ENCODE results near the gene CDH4. TPM values are rescaled to one million over a fixed set of nuclear protein-coding genes. Genes with fewer than 3 reads are reported as not detected.

CDH4 gene
- total RNA-seq = under 1 TPM; 0.06 to 0.10 TPM
- not detected for polyA plus RNA-seq
- long read RNA-seq, donor 1 = 0 reads
- long read RNA-seq, donor 2 = 0 reads

- DNase-seq (no peak), ATAC-seq (ENCODE audit: low FRiP score) (no peak)
- H3K27me3 ChIP-seq (ENCODE audit: control insufficient read depth in 1 of 2, insufficient read depth in 2 of 2, low read length in 1 of 2) = peaks cover 0 to 2% of the 10 kb centered on the region in 2 donors
Measured at GRCh38 chr20:61251529-61252393, at the start of gene CDH4. Gene CDH4 (plus strand): TSS chr20:61252261.

GRCh38 chr20:61203320-61203719 is 48.7 kb upstream of the CDH4 start:
- no peaks in the 10 kb centered on the region for H3K4me1 ChIP-seq (ENCODE audit: control insufficient read depth in 1 of 2, insufficient read depth in 2 of 2, low read length in 2 of 2)
- H3K36me3 ChIP-seq (ENCODE audit: control insufficient read depth in 1 of 2, insufficient read depth in 2 of 2, low read length in 1 of 2) = no peaks in the 10 kb centered on the region
- H3K4me3 ChIP-seq (ENCODE audit: low read length in 2 of 2) = no peak overlapping the region
- DNase-seq (no peak), ATAC-seq (ENCODE audit: low FRiP score) (no peak)
- WGBS, 2 donors = 54 to 58% methylated on average over 5 of the region's 5 CpGs
- H3K27me3 ChIP-seq (ENCODE audit: control insufficient read depth in 1 of 2, insufficient read depth in 2 of 2, low read length in 1 of 2) = no peaks in the 10 kb centered on the region
- intact Hi-C loops (cut with DNase I) = no loop called here
- H3K27ac ChIP-seq (ENCODE audit: low read depth in 1 of 2, low read length in 2 of 2) = no peak overlapping the region
- H3K9me3 ChIP-seq (ENCODE audit: control insufficient read depth, low read length) = peaks cover 1% of the 10 kb centered on the region

More at GRCh38 chr20:61251529-61252393, at the start of gene CDH4:
- H3K4me1 ChIP-seq (ENCODE audit: control insufficient read depth in 1 of 2, insufficient read depth in 2 of 2, low read length in 2 of 2) = no peaks in the 10 kb centered on the region
- H3K9me3 ChIP-seq (ENCODE audit: control insufficient read depth, low read length) = peaks cover 2% of the 10 kb centered on the region
- WGBS, 2 donors = 3 to 5% methylated on average over 44 to 78 of the region's 78 CpGs
- H3K36me3 ChIP-seq (ENCODE audit: control insufficient read depth in 1 of 2, insufficient read depth in 2 of 2, low read length in 1 of 2) = no peaks in the 10 kb centered on the region
- H3K27ac ChIP-seq (ENCODE audit: low read depth in 1 of 2, low read length in 2 of 2) = no peak within 1 kb of the TSS
- peak within 1 kb of the TSS in 1 of 2 donors; percentile 22 for H3K4me3 ChIP-seq (ENCODE audit: low read length in 2 of 2)
- intact Hi-C loops (cut with DNase I) = no loop called here

- H3K36me3 ChIP-seq (ENCODE audit: control insufficient read depth in 1 of 2, insufficient read depth in 2 of 2, low read length in 1 of 2) = no peaks in the 10 kb centered on the region
- H3K27ac ChIP-seq (ENCODE audit: low read depth in 1 of 2, low read length in 2 of 2) = no peak overlapping the region
- DNase-seq (no peak), ATAC-seq (ENCODE audit: low FRiP score) (no peak)
- peaks cover 1% of the 10 kb centered on the region for H3K9me3 ChIP-seq (ENCODE audit: control insufficient read depth, low read length)
- no peak overlapping the region for H3K4me3 ChIP-seq (ENCODE audit: low read length in 2 of 2)
- H3K4me1 ChIP-seq (ENCODE audit: control insufficient read depth in 1 of 2, insufficient read depth in 2 of 2, low read length in 2 of 2) = no peaks in the 10 kb centered on the region
- H3K27me3 ChIP-seq (ENCODE audit: control insufficient read depth in 1 of 2, insufficient read depth in 2 of 2, low read length in 1 of 2) = no peaks in the 10 kb centered on the region
- 80 to 85% methylated on average over 8 of the region's 8 CpGs for WGBS, 2 donors
- intact Hi-C loops (cut with DNase I) = no loop called here
Measured at GRCh38 chr20:61204206-61204605, 47.9 kb upstream of the CDH4 start.

GRCh38 chr20:61205769-61206168 is 46.3 kb upstream of the CDH4 start:
- Histone ChIP-seq H3K9me3 (ENCODE audit: control insufficient read depth, low read length) (peaks cover 1% of the 10 kb centered on the region), H3K27me3 (ENCODE audit: control insufficient read depth in 1 of 2, insufficient read depth in 2 of 2, low read length in 1 of 2) (no peaks in the 10 kb centered on the region), H3K4me1 (ENCODE audit: control insufficient read depth in 1 of 2, insufficient read depth in 2 of 2, low read length in 2 of 2) (no peaks in the 10 kb centered on the region), H3K27ac (ENCODE audit: low read depth in 1 of 2, low read length in 2 of 2) (no peak overlapping the region), H3K36me3 (ENCODE audit: control insufficient read depth in 1 of 2, insufficient read depth in 2 of 2, low read length in 1 of 2) (no peaks in the 10 kb centered on the region), H3K4me3 (ENCODE audit: low read length in 2 of 2) (no peak overlapping the region)
- no peak for DNase-seq
- WGBS, 2 donors = 69 to 70% methylated on average over 6 of the region's 6 CpGs
- ATAC-seq (ENCODE audit: low FRiP score) = no peak
- intact Hi-C loops (cut with DNase I) = no loop called here

GRCh38 chr20:61210862-61211261 is 41.2 kb upstream of the CDH4 start:
- H3K4me1 ChIP-seq (ENCODE audit: control insufficient read depth in 1 of 2, insufficient read depth in 2 of 2, low read length in 2 of 2) = peaks cover 0 to 1% of the 10 kb centered on the region in 2 donors
- no peak overlapping the region for H3K4me3 ChIP-seq (ENCODE audit: low read length in 2 of 2)
- DNase-seq (no peak), ATAC-seq (ENCODE audit: low FRiP score) (no peak)
- H3K9me3 ChIP-seq (ENCODE audit: control insufficient read depth, low read length) = no peaks in the 10 kb centered on the region
- H3K27ac ChIP-seq (ENCODE audit: low read depth in 1 of 2, low read length in 2 of 2) = no peak overlapping the region
- 51 to 65% methylated on average over 6 of the region's 6 CpGs for WGBS, 2 donors
- intact Hi-C loops (cut with DNase I) = no loop called here
- peaks cover 0 to 2% of the 10 kb centered on the region in 2 donors for H3K27me3 ChIP-seq (ENCODE audit: control insufficient read depth in 1 of 2, insufficient read depth in 2 of 2, low read length in 1 of 2)
- no peaks in the 10 kb centered on the region for H3K36me3 ChIP-seq (ENCODE audit: control insufficient read depth in 1 of 2, insufficient read depth in 2 of 2, low read length in 1 of 2)

GRCh38 chr20:61217848-61218247 is 34.2 kb upstream of the CDH4 start:
- Histone ChIP-seq H3K36me3 (ENCODE audit: control insufficient read depth in 1 of 2, insufficient read depth in 2 of 2, low read length in 1 of 2) (no peaks in the 10 kb centered on the region), H3K9me3 (ENCODE audit: control insufficient read depth, low read length) (no peaks in the 10 kb centered on the region), H3K4me1 (ENCODE audit: control insufficient read depth in 1 of 2, insufficient read depth in 2 of 2, low read length in 2 of 2) (no peaks in the 10 kb centered on the region), H3K27me3 (ENCODE audit: control insufficient read depth in 1 of 2, insufficient read depth in 2 of 2, low read length in 1 of 2) (no peaks in the 10 kb centered on the region), H3K27ac (ENCODE audit: low read depth in 1 of 2, low read length in 2 of 2) (no peak overlapping the region), H3K4me3 (ENCODE audit: low read length in 2 of 2) (no peak overlapping the region)
- WGBS, 2 donors = 96 to 97% methylated on average over 1 of the region's 1 CpG
- ATAC-seq (ENCODE audit: low FRiP score) = no peak
- intact Hi-C loops (cut with DNase I) = no loop called here
- no peak for DNase-seq

- no peaks in the 10 kb centered on the region for H3K36me3 ChIP-seq (ENCODE audit: control insufficient read depth in 1 of 2, insufficient read depth in 2 of 2, low read length in 1 of 2)
- no peak overlapping the region for H3K4me3 ChIP-seq (ENCODE audit: low read length in 2 of 2)
- no peaks in the 10 kb centered on the region for H3K9me3 ChIP-seq (ENCODE audit: control insufficient read depth, low read length)
- intact Hi-C loops (cut with DNase I) = no loop called here
- H3K27me3 ChIP-seq (ENCODE audit: control insufficient read depth in 1 of 2, insufficient read depth in 2 of 2, low read length in 1 of 2) = no peaks in the 10 kb centered on the region
- no peaks in the 10 kb centered on the region for H3K4me1 ChIP-seq (ENCODE audit: control insufficient read depth in 1 of 2, insufficient read depth in 2 of 2, low read length in 2 of 2)
- ATAC-seq (ENCODE audit: low FRiP score) (no peak), DNase-seq (no peak)
- H3K27ac ChIP-seq (ENCODE audit: low read depth in 1 of 2, low read length in 2 of 2) = no peak overlapping the region
Measured at GRCh38 chr20:61219021-61219431, 33.0 kb upstream of the CDH4 start.

- Histone ChIP-seq H3K27me3 (ENCODE audit: control insufficient read depth in 1 of 2, insufficient read depth in 2 of 2, low read length in 1 of 2) (no peaks in the 10 kb centered on the region), H3K27ac (ENCODE audit: low read depth in 1 of 2, low read length in 2 of 2) (no peak overlapping the region), H3K4me3 (ENCODE audit: low read length in 2 of 2) (no peak overlapping the region), H3K4me1 (ENCODE audit: control insufficient read depth in 1 of 2, insufficient read depth in 2 of 2, low read length in 2 of 2) (no peaks in the 10 kb centered on the region), H3K36me3 (ENCODE audit: control insufficient read depth in 1 of 2, insufficient read depth in 2 of 2, low read length in 1 of 2) (no peaks in the 10 kb centered on the region), H3K9me3 (ENCODE audit: control insufficient read depth, low read length) (no peaks in the 10 kb centered on the region)
- ATAC-seq (ENCODE audit: low FRiP score) (no peak), DNase-seq (no peak)
- intact Hi-C loops (cut with DNase I) = no loop called here
- 75 to 81% methylated on average over 4 of the region's 4 CpGs for WGBS, 2 donors
Measured at GRCh38 chr20:61220131-61220530, 31.9 kb upstream of the CDH4 start.
